ENCODE measurements around the gene CARS2. TPM values are rescaled to one million over a fixed set of nuclear protein-coding genes. Genes with fewer than 3 reads are reported as not detected.
"Not testable (repeated sequence)": the region's sequence is repeated elsewhere in the genome, so short reads cannot be mapped to it uniquely, and the experiment has no call there.

The CARS2 gene
- total and polyA plus RNA-seq, 2 experiments from 2014 or later, result 39.0 to 53.5 TPM

DNA sequence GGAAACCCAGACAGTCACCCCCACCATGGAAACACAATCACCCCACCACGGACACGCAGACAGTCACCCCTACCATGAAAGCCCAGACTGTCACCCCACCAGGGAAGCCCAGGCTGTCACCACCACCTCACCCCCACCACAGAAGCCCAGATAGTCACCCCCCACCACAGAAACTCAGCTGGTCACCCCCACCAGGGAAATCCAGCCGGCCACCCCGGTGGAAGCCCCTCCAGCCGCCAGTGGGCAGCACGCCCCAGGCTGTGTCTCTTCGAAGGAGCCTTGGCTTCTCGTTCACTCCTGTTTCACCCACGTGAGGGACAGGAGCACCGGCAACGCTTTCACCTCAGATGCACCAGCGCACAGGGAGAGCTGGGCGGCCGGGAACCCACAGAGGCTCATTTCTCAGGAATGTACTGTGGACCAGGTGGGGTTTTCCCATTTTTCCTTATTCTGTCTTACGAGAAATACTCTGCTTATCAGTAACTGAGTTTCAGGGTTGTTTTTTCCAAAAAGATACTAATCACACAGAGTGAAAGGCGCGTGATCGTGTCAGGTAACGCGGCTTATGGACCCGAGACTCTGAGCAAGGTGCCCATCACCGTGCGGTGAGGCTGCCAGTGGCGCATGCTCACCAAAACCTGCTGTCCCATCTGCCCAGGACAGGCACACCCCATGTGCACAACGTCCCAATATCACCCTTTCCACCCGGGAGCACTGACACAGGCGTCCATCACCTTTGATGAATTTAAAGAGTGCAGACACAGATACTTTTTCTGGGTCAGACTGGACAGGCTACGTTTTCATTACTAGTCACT lies 28.0 kb downstream of the CARS2 start:
- 0 out of 2 replicates have a peak, but pooled peaks cover 8% of the 10 kb centered on the region for H3K79me2 ChIP-seq (replicated peaks; ENCODE audit: insufficient read depth)
- Mint-ChIP-seq H3K4me3 (no peak overlapping the region), H3K4me1 (no peaks in the 10 kb centered on the region), H3K9me3 (no peaks in the 10 kb centered on the region; the same call in 2 of the 3 replicates), H3K36me3 (ENCODE audit: low read depth) (peaks cover 69% of the 10 kb centered on the region), H3K27ac (no peak overlapping the region), H3K27me3 (ENCODE audit: insufficient read depth, low read depth, poor library complexity) (peaks cover 6% of the 10 kb centered on the region)
- no peak for DNase-seq (ENCODE audit: low spot score)
- TF ChIP-seq, protein P1, sequence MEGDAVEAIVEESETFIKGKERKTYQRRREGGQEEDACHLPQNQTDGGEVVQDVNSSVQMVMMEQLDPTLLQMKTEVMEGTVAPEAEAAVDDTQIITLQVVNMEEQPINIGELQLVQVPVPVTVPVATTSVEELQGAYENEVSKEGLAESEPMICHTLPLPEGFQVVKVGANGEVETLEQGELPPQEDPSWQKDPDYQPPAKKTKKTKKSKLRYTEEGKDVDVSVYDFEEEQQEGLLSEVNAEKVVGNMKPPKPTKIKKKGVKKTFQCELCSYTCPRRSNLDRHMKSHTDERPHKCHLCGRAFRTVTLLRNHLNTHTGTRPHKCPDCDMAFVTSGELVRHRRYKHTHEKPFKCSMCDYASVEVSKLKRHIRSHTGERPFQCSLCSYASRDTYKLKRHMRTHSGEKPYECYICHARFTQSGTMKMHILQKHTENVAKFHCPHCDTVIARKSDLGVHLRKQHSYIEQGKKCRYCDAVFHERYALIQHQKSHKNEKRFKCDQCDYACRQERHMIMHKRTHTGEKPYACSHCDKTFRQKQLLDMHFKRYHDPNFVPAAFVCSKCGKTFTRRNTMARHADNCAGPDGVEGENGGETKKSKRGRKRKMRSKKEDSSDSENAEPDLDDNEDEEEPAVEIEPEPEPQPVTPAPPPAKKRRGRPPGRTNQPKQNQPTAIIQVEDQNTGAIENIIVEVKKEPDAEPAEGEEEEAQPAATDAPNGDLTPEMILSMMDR (conservative IDR thresholded peaks at IDR 0.05; ENCODE audit: low read depth in 2 of 2), result peak in 1 of 2 experiments; percentile 30; a peak in 2 of 4 replicates
- TF ChIP-seq EZH2 (IDR thresholded peaks at IDR 0.05; ENCODE audit: low read depth, unreplicated experiment), result no peak
- no peaks in the 10 kb centered on the region for H3K4me1 ChIP-seq (ENCODE audit: insufficient read depth)
- no peaks in the 10 kb centered on the region for H3K9me2 ChIP-seq (ENCODE audit: insufficient read depth)
- H3K4me2 ChIP-seq, result no peak overlapping the region
- no peaks in the 10 kb centered on the region for H4K20me1 ChIP-seq (replicated peaks; ENCODE audit: insufficient read depth)
- peaks cover 13% of the 10 kb centered on the region; the same call in 1 of the 2 replicates for H3K36me3 ChIP-seq (ENCODE audit: insufficient read depth)
- no peak overlapping the region for H3K4me3 ChIP-seq
- no peaks in the 10 kb centered on the region for H3F3A ChIP-seq (replicated peaks; ENCODE audit: low read depth)
- no peak for ATAC-seq
- H3K27me3 ChIP-seq (ENCODE audit: insufficient read depth), result no peaks in the 10 kb centered on the region
- no peak overlapping the region for H3K27ac ChIP-seq (ENCODE audit: low read depth)
- H2AFZ ChIP-seq, result no peak overlapping the region

DNA sequence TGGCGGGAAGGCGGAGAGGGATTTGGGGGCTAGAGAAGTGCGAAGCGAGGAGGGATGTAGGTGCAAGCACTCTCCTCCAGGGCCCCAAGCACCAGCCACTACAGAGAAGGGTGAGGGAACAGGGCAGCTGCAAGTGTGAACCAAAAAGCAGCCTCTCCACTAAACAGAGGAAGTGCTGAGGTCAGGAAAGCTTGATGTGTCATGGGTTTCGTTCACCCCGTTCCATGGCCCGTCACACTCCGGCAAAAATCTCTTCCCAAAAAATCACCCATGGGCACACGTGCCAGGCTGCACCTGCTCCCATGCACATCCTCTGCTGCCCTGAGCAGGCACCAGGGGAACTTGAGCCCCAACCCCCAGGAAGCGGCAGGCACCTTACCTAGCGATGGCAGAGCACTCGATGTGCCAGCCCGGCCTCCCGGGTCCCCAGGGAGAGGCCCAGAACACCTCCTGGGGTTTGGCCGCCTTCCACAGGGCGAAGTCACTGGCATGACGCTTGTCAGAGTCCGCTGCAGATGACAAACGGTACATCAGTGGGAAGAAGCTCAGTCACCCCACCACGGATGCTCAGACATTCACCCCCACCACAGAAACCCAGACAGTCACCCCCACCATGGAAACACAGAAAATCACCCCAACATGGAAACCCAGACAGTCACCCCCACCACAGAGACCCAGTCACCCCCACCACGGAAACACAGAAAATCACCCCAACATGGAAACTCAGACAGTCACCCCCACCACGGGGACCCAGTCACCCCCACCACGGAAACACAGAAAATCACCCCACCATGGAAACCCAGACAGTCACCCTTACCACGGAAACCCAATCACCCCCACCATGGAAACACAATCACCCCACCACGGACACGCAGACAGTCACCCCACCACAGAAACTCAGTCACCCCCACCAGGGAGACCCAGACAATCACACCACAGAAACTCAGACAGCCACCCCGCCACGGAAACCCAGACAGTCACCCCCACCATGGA lies 29.0 kb downstream of the CARS2 start:
- Mint-ChIP-seq H3K27ac (no peak overlapping the region), H3K36me3 (ENCODE audit: low read depth) (peaks cover 71% of the 10 kb centered on the region), H3K27me3 (ENCODE audit: insufficient read depth, low read depth, poor library complexity) (peaks cover 6% of the 10 kb centered on the region), H3K4me1 (no peaks in the 10 kb centered on the region), H3K4me3 (no peak overlapping the region), H3K9me3 (peaks cover 5% of the 10 kb centered on the region)
- Histone ChIP-seq H3K79me2 (replicated peaks; ENCODE audit: insufficient read depth) (0 out of 2 replicates have a peak, but pooled peaks cover 11% of the 10 kb centered on the region), H3K4me3 (no peak overlapping the region), H3F3A (replicated peaks; ENCODE audit: low read depth) (no peaks in the 10 kb centered on the region), H3K27me3 (ENCODE audit: insufficient read depth) (no peaks in the 10 kb centered on the region), H4K20me1 (replicated peaks; ENCODE audit: insufficient read depth) (no peaks in the 10 kb centered on the region), H3K4me1 (ENCODE audit: insufficient read depth) (no peaks in the 10 kb centered on the region), H3K27ac (ENCODE audit: low read depth) (no peak overlapping the region), H3K36me3 (ENCODE audit: insufficient read depth) (peaks cover 7% of the 10 kb centered on the region; the same call in 1 of the 2 replicates), H3K9me2 (ENCODE audit: insufficient read depth) (no peaks in the 10 kb centered on the region), H3K4me2 (no peak overlapping the region), H2AFZ (no peak overlapping the region)
- TF ChIP-seq EZH2phosphoT487 (IDR thresholded peaks at IDR 0.05; ENCODE audit: unreplicated experiment) (no peak), CREB1 (CRISPR knock-in tag; IDR thresholded peaks at IDR 0.05; ENCODE audit: low read depth) (no peak), ZNF114 (CRISPR knock-in tag; IDR thresholded peaks at IDR 0.05) (no peak), STAT1 (IDR thresholded peaks at IDR 0.05; ENCODE audit: unreplicated experiment) (no peak), ZNF331 (CRISPR knock-in tag; IDR thresholded peaks at IDR 0.05; ENCODE audit: low read depth) (no peak), JUNB (IDR thresholded peaks at IDR 0.05; ENCODE audit: unreplicated experiment) (no peak)
- TF ChIP-seq, protein P1 (conservative IDR thresholded peaks at IDR 0.05; ENCODE audit: low read depth in 2 of 2), result no peak
- DNase-seq (ENCODE audit: low spot score) (no peak), ATAC-seq (no peak)

DNA sequence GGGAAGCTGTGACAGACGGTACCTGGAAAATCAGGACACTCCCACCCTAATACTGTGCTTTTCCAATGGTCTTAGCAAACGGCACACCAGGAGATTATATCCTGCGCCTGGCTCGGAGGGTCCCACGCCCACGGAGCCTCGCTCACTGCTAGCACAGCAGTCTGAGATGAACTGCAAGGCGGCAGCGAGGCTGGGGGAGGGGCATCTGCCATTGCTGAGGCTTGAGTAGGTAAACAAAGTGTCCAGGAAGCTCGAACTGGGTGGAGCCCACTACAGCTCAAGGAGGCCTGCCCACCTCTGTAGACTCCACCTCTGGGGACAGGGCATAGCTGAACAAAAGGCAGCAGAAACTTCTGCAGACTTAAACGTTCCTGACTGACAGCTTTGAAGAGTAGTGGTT lies 36.1 kb downstream of the CARS2 start:
- H3K4me3 Mint-ChIP-seq; H3K27ac Mint-ChIP-seq; H3K27me3 Mint-ChIP-seq (ENCODE audit: insufficient read depth, low read depth, poor library complexity); ATAC-seq; H3F3A ChIP-seq (replicated peaks; ENCODE audit: low read depth); H3K4me3 ChIP-seq; H3K4me1 ChIP-seq (ENCODE audit: insufficient read depth); H2AFZ ChIP-seq; H3K9me2 ChIP-seq (ENCODE audit: insufficient read depth); H4K20me1 ChIP-seq (replicated peaks; ENCODE audit: insufficient read depth); H3K4me2 ChIP-seq; H3K27ac ChIP-seq (ENCODE audit: low read depth); H3K4me1 Mint-ChIP-seq; H3K27me3 ChIP-seq (ENCODE audit: insufficient read depth); DNase-seq (ENCODE audit: low spot score): not testable (repeated sequence)
- Mint-ChIP-seq H3K36me3 (ENCODE audit: low read depth) (peaks cover 94% of the 10 kb centered on the region), H3K9me3 (peaks cover 45% of the 10 kb centered on the region)
- Histone ChIP-seq H3K36me3 (ENCODE audit: insufficient read depth) (peaks cover 31% of the 10 kb centered on the region), H3K79me2 (replicated peaks; ENCODE audit: insufficient read depth) (0 out of 2 replicates have a peak, but pooled peaks cover 11% of the 10 kb centered on the region)

Measured in GM23338 (cell line).